PFSK-1 (cell line): ENCODE results near the gene DGKH.

Experiments
- FOXP2 ChIP-seq: optimal IDR thresholded peaks from 2 replicates; pipeline ENCODE3; 2011; ENCODE audit warnings: borderline replicate concordance, control low read depth, inconsistent platforms; ENCODE audit not compliant: insufficient read depth; ENCODE audit errors: extremely low read length, extremely low read depth
- POLR2AphosphoS5 ChIP-seq: IDR thresholded peaks from 2 replicates; pipeline ENCODE4 v1.6.1; 2012; ENCODE audit warnings: low read depth, mild to moderate bottlenecking, control low read depth, low read length, moderate library complexity
- REST ChIP-seq, 2 experiments: IDR thresholded peaks; 2 replicates each; pipeline versions ENCODE4 v1.6.1 to v1.8.0; 2011 to 2012; ENCODE audit warnings: low read depth in 2 of 2, low read length in 2 of 2, control low read depth in 1 of 2, inconsistent platforms in 1 of 2, mild to moderate bottlenecking in 1 of 2, moderate library complexity in 1 of 2; ENCODE audit not compliant: insufficient read depth in 1 of 2
- TAF1 ChIP-seq: IDR thresholded peaks from 2 replicates; pipeline ENCODE4 v1.6.1; 2012; ENCODE audit warnings: low read length, control low read depth, borderline replicate concordance; ENCODE audit not compliant: insufficient read depth

DNA sequence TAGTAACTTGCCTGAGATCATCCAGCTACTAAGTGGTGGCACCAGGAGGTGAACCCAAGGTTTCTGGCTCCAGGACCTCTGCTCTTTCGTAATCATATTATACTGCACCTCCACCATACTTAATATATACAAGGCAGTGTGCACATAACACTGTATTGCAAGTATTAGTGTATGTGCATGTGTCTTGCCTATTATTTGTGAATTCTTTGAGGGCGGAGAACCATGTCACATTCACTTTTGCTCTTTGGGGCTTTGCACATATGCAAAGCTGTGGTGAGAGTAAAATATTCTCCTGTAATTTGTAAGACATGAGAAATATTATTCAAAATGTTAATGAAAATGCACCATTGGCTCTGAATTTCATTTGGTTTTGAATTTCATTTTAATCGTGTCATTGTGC is 78.6 kb downstream of the DGKH start:
- TF ChIP-seq POLR2AphosphoS5 = no peak
- no peak for TF ChIP-seq FOXP2
- TF ChIP-seq REST (IDR thresholded peaks at IDR 0.05; ENCODE audit: insufficient read depth in 1 of 2, low read depth in 2 of 2, low read length in 2 of 2) = no peak
- no peak for TF ChIP-seq TAF1
